Spinal cord (tissue), 10 donors: ENCODE measurements around the gene GNA12. TPM values are rescaled to one million over a fixed set of nuclear protein-coding genes. Genes with fewer than 3 reads are reported as not detected.

Experiments used
- DNase-seq, 6 donors: peaks; one replicate each; pipeline versions ENCODE4 v3.0.0 to v3.0.0-alpha.2; 2013 to 2015; ENCODE audit warnings: low spot score in 6 of 6, low read depth in 4 of 6
- H3K27ac ChIP-seq: one replicate; pipeline ENCODE4 v1.5.1; 2013; ENCODE audit warnings: low read depth, low read length, control low read depth
- H3K27me3 ChIP-seq: one replicate; pipeline ENCODE4 v1.6.1; 2013; ENCODE audit warnings: low read length; ENCODE audit not compliant: control insufficient read depth, insufficient read depth
- H3K36me3 ChIP-seq: one replicate; pipeline ENCODE4 v1.6.1; 2013; ENCODE audit warnings: low read length; ENCODE audit not compliant: control insufficient read depth, insufficient read depth
- H3K4me1 ChIP-seq: one replicate; pipeline ENCODE4 v1.6.1; 2013; ENCODE audit warnings: low read length; ENCODE audit not compliant: control insufficient read depth, insufficient read depth
- H3K4me3 ChIP-seq: one replicate; pipeline ENCODE4 v1.5.1; 2013; ENCODE audit warnings: low read depth, low read length, control low read depth
- H3K9me3 ChIP-seq: one replicate; pipeline ENCODE4 v1.6.1; 2013; ENCODE audit warnings: low read length; ENCODE audit not compliant: control insufficient read depth, insufficient read depth
- WGBS: methylation state at CpG from one replicate; pipeline ENCODE4 v1.1.5; 2013; ENCODE audit warnings: missing lambda C conversion rate; ENCODE audit not compliant: insufficient coverage; 5-methylcytosine and 5-hydroxymethylcytosine counted together
- polyA plus RNA-seq, 2 donors: library from polyadenylated mRNA; unstranded; fragments of 120-200 nt; gene quantifications; one replicate each; pipeline ENCODE4 v1.2.1, GENCODE V29; 2013; ENCODE audit not compliant: insufficient read length in 2 of 2
- total RNA-seq, 2 donors: library from RNA; depleted of rRNA in 1 of 2; stranded (reverse); fragments of 120-200 nt in 1 of 2; fragments of >200 nt in 1 of 2; gene quantifications; one replicate each; pipeline versions ENCODE4 v1.2.3 to v1.2.4, GENCODE V29; 2013 to 2014
- donor health status: healthy.

GNA12 gene
- total and polyA plus RNA-seq, 4 donors, result 17.9 to 125 (median 64.9) TPM

GRCh38 chr7:2807845-2808772 lies 36.0 kb downstream of the GNA12 start:
- WGBS, result 68% methylated on average over 19 of the region's 21 CpGs
- Histone ChIP-seq H3K36me3 (no peaks in the 10 kb centered on the region), H3K27me3 (no peaks in the 10 kb centered on the region), H3K4me3 (no peak overlapping the region), H3K9me3 (no peaks in the 10 kb centered on the region), H3K27ac (no peak overlapping the region), H3K4me1 (peaks cover 38% of the 10 kb centered on the region)
- peak in 1 of 6 donors; percentile 59 for DNase-seq

DNA sequence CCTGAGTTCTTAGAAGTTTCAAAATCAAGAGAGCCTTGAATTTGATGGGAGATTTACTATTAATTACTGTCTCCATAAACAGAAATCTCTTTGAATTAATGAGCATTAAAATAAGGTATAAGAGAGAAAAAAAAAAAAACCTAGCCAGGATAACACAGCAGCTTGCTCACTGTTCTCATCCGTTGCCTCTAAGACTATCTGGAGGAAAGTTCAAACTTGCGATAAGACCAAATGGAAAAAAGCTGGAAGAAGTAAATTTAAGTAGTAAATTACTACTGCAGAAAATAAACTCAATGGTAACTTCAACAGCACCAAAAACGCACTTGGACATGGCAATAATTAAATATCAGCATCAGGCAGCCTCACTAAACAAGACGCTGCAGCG lies 36.7 kb downstream of the GNA12 start:
- 33% methylated on average over 1 of the region's 5 CpGs for WGBS
- H3K27ac ChIP-seq, result no peak overlapping the region
- H3K9me3 ChIP-seq, result no peaks in the 10 kb centered on the region
- H3K36me3 ChIP-seq, result no peaks in the 10 kb centered on the region
- peaks cover 41% of the 10 kb centered on the region for H3K4me1 ChIP-seq
- no peak for DNase-seq
- H3K4me3 ChIP-seq, result no peak overlapping the region
- no peaks in the 10 kb centered on the region for H3K27me3 ChIP-seq

GRCh38 chr7:2806571-2806970 lies 37.5 kb downstream of the GNA12 start:
- no CpG with 5 or more reads among the region's 5 CpGs for WGBS
- Histone ChIP-seq H3K36me3 (no peaks in the 10 kb centered on the region), H3K4me1 (peaks cover 38% of the 10 kb centered on the region), H3K27me3 (no peaks in the 10 kb centered on the region), H3K27ac (no peak overlapping the region), H3K9me3 (no peaks in the 10 kb centered on the region), H3K4me3 (no peak overlapping the region)
- no peak for DNase-seq

DNA sequence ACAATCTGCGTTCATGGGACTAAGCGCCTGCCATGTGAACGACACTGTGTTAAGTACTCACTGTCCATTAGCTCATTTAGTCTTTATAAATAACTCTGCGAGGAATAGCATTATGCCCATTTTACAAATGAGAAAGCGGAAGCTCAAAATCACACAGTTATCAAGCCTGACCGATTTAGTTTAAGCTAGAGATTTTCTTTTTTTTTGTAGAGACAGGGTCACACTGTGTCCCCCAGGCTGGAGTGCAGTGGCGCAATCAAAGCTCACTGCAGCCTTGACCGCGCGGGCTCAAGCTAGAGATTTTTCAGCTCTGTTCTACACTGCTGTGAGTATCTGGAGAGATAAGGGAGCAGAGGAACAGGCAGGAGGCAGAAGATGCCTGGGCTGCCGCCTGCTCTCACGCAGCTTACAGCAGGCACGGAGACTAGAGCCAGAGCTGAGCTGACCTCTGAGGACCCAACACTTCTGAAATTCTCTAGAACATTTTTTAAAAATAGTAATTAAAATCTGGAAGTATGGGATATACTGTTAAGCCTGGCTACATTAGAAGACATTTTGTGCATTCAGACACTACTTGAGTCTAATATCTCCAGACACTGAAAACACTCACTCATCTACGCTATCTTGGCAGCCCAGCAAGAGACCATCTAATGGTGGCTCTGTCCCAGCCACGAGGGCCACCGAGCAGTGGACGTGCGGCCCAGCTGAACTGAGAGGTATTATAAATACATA lies 38.7 kb downstream of the GNA12 start:
- WGBS, result 92% methylated on average over 9 of the region's 18 CpGs
- peaks cover 37% of the 10 kb centered on the region for H3K4me1 ChIP-seq
- H3K9me3 ChIP-seq, result no peaks in the 10 kb centered on the region
- H3K36me3 ChIP-seq, result no peaks in the 10 kb centered on the region
- no peak overlapping the region for H3K4me3 ChIP-seq
- no peaks in the 10 kb centered on the region for H3K27me3 ChIP-seq
- no peak overlapping the region for H3K27ac ChIP-seq
- peak in 1 of 6 donors; percentile 36 for DNase-seq

- H3K27me3 ChIP-seq, result no peaks in the 10 kb centered on the region
- no peak overlapping the region for H3K4me3 ChIP-seq
- no peaks in the 10 kb centered on the region for H3K9me3 ChIP-seq
- H3K4me1 ChIP-seq, result peaks cover 39% of the 10 kb centered on the region
- no CpG with 5 or more reads among the region's 6 CpGs for WGBS
- H3K36me3 ChIP-seq, result no peaks in the 10 kb centered on the region
- no peak for DNase-seq
- no peak overlapping the region for H3K27ac ChIP-seq
Observed at GRCh38 chr7:2804227-2804763, 39.8 kb downstream of the GNA12 start.

- 100% methylated on average over 2 of the region's 4 CpGs for WGBS
- Histone ChIP-seq H3K4me3 (no peak overlapping the region), H3K4me1 (peaks cover 39% of the 10 kb centered on the region), H3K36me3 (no peaks in the 10 kb centered on the region), H3K27me3 (no peaks in the 10 kb centered on the region), H3K9me3 (no peaks in the 10 kb centered on the region), H3K27ac (peak overlapping the region; percentile 89)
- no peak for DNase-seq
Observed at GRCh38 chr7:2803755-2804154, 40.4 kb downstream of the GNA12 start.

GRCh38 chr7:2803342-2803692 lies 40.8 kb downstream of the GNA12 start:
- no peaks in the 10 kb centered on the region for H3K9me3 ChIP-seq
- H3K4me1 ChIP-seq, result peaks cover 37% of the 10 kb centered on the region
- WGBS, result 80% methylated on average over 1 of the region's 2 CpGs
- no peaks in the 10 kb centered on the region for H3K36me3 ChIP-seq
- H3K27ac ChIP-seq, result peak overlapping the region; percentile 89
- no peak for DNase-seq
- H3K4me3 ChIP-seq, result no peak overlapping the region
- no peaks in the 10 kb centered on the region for H3K27me3 ChIP-seq

DNA sequence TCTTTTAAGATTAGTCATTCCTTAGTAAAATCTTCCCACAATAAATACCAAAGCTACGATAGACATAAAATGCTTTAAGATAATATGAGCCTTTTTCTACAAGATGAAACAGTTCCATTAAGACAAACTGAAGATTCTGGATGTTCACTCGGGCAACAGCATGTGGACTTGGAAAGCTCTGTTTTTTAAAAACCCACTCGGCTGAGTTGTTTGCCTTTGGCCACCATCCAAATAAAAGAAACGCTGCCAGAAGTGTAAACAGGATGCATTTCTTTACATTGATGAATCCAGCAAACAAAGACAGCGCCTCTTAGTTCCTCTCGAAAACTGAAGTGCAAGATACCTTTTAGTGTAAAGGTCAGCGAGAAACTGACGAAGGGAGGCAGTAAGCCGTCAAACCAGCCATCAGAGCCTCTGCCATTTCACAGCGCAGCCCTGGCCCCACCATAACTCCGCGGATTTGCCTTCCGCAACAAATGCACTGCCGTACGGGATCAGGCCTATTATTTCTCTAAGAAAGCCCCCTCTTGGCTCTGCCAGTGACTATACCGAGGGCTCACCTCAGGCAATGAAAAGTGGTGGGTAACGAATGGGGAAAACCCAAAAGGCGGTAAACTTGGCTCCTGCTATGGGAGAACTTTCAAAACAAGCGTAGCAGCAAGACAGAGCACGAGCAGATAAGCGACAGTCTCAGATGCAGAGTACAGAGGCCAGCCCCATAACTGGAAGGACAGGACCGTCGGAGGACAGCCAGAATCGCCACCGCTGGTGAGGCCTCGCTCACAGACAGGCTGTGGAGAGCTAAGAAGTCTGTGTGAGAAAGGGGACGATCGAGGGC lies 41.4 kb downstream of the GNA12 start:
- 26% methylated on average over 22 of the region's 28 CpGs for WGBS
- peak in 4 of 6 donors; percentile 40 to 84 (median 66) for DNase-seq
- no peaks in the 10 kb centered on the region for H3K9me3 ChIP-seq
- H3K27ac ChIP-seq, result peak overlapping the region; percentile 89
- H3K4me3 ChIP-seq, result no peak overlapping the region
- H3K36me3 ChIP-seq, result no peaks in the 10 kb centered on the region
- H3K27me3 ChIP-seq, result no peaks in the 10 kb centered on the region
- H3K4me1 ChIP-seq, result peaks cover 31% of the 10 kb centered on the region

DNA sequence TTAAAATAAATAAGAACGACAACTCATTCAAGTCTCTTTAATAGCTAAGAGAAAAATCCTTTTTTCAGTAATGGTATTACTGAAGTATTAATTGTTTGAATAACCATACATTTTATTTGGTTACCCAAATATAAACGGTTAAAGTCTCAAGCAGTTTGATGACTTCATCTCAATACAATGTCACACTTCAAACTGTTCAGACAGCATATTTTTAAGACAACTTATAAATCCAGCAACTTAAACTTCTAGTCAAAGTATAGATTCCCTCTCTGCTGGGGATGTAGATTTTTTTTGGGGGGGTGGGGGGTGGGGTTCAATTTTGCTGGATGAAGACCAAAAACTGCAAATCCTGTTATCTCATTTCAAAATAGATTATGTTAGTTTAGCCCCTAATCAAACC lies 42.0 kb downstream of the GNA12 start:
- H3K4me3 ChIP-seq, result no peak overlapping the region
- WGBS, result no CpG with 5 or more reads among the region's 2 CpGs
- H3K27me3 ChIP-seq, result no peaks in the 10 kb centered on the region
- H3K4me1 ChIP-seq, result peaks cover 31% of the 10 kb centered on the region
- H3K9me3 ChIP-seq, result no peaks in the 10 kb centered on the region
- peak overlapping the region; percentile 89 for H3K27ac ChIP-seq
- no peak for DNase-seq
- H3K36me3 ChIP-seq, result no peaks in the 10 kb centered on the region
